NCI-H1105 treated with DMSO at 0.1 percent for 48 hours (cell line): Measurements from ENCODE around the gene ZCCHC9.

ENCODE experiments used
- DNase-seq: peaks from one replicate; lab custom pipeline; 2025; lab: John Stamatoyannopoulos, UW

The ZCCHC9 gene

DNA sequence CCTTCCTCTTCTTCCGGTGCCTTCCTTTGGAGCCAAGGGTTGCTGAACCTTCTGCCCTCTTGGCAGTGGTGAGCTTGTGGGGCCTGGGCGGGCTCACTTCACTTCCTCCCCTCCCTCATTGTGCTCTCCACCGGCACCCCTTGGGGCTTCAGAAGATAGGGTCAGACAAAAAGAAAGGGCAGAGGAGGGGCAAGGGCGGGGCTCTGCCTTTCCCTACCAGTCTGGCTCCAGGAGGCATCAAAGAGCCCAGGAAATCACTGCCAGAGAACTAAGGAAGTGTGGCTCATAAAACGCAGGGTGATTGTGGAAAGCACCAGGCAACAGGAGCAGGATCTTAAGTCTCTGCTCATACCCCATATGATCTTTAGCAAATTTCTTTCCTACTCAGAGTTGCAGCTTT, 57.7 kb downstream of the ZCCHC9 start:
- no peak for DNase-seq

DNA sequence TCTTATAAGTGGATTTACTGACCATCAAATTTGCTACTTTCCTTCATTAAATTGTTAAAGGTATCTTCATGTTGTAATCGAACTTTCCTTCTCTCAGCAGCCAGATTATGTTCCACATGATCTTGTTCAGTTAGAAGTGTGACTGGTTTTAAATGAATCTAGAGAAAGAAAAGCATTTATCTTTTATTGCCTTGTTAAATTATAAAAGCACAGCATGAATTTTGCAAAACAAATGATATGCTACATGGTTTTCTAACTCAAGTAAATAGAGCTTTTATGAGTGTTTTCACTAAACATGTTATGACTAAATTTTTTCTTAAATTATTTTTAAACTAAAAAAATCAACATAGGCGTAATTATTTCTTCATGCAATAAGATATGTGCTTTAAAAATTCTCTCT, 58.5 kb downstream of the ZCCHC9 start:
- DNase-seq: no peak

DNA sequence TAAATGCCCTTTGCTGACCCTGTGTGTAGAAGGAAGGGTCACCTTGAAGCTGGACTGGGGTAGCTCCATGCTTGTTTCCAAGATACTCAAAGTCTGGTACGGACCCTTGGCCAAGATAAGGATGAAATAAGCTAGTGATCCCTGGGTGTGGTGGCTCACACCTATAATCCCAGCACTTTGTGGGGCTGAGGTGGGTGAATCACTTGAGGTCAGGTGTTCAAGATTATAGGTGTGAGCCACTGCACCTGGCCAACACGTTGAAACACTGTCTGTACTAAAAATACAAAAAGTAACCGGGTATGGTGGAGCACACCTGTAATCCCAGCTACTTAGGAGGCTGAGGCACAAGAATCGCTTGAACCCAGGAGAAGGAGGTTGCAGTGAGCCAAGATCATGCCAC, 59.3 kb downstream of the ZCCHC9 start:
- no peak for DNase-seq

DNA sequence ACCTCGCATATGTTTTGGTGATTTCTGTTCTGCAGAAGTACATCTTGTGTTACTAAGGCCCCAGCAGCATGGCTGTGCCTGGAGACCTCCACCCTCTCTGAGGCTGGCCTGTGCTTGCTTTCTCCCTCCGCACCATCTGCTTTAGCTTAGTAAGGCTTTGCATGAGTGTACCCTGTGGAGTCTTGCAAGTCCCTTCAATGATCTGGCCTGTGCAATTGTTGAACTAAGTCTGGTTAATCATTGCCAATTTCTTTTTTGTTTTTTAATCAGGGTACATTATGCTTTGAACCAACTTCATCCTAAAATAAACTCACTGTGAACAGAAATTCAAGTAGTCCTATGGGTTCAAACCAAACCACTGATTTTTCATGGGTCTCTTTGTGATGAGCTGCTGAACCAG, 60.2 kb downstream of the ZCCHC9 start:
- no peak for DNase-seq
